ENCODE results near the gene RABGAP1.
"Not testable (repeated sequence)": the region's sequence is repeated elsewhere in the genome, so short reads cannot be mapped to it uniquely, and the experiment has no call there.

Gene RABGAP1

GRCh38 chr9:122940749-122941581 lies at the start of gene RABGAP1:
TSS of gene RABGAP1 (plus strand) at chr9:122941020. CDS start at chr9:122957060, 16,040 bp downstream.
- TF ChIP-seq GATA1 (IDR thresholded peaks at IDR 0.05; ENCODE audit: low read depth, low read length) (no peak), POLR2A (IDR thresholded peaks at IDR 0.05; ENCODE audit: low read length) (peak; percentile 48)
- peak; percentile 99 for DNase-seq

- no peak for DNase-seq
- no peak for TF ChIP-seq GATA1 (IDR thresholded peaks at IDR 0.05; ENCODE audit: low read depth, low read length)
- TF ChIP-seq POLR2A (IDR thresholded peaks at IDR 0.05; ENCODE audit: low read length) = no peak
Measured at GRCh38 chr9:122897969-122898368, 42.9 kb upstream of the RABGAP1 start.

- DNase-seq = no peak
- TF ChIP-seq GATA1 (IDR thresholded peaks at IDR 0.05; ENCODE audit: low read depth, low read length) (no peak), POLR2A (IDR thresholded peaks at IDR 0.05; ENCODE audit: low read length) (no peak)
Measured at GRCh38 chr9:122900791-122901190, 40.0 kb upstream of the RABGAP1 start.

- TF ChIP-seq POLR2A (IDR thresholded peaks at IDR 0.05; ENCODE audit: low read length) = no peak
- TF ChIP-seq GATA1 (IDR thresholded peaks at IDR 0.05; ENCODE audit: low read depth, low read length) = no peak
- peak; percentile 62 to 73 for DNase-seq
Measured at GRCh38 chr9:122904466-122904822, 36.4 kb upstream of the RABGAP1 start.

- DNase-seq = peak; percentile 99
- TF ChIP-seq POLR2A (IDR thresholded peaks at IDR 0.05; ENCODE audit: low read length) (peak; percentile 98), GATA1 (IDR thresholded peaks at IDR 0.05; ENCODE audit: low read depth, low read length) (no peak)
Measured at GRCh38 chr9:122904823-122905710, 35.8 kb upstream of the RABGAP1 start, which contains the start of gene RC3H2. TSS of gene RC3H2 (minus strand) at chr9:122905359. CDS start at chr9:122897509, 7,850 bp downstream.

GRCh38 chr9:122906122-122906521 lies 34.7 kb upstream of the RABGAP1 start:
- not testable (repeated sequence) for DNase-seq

- TF ChIP-seq GATA1 (IDR thresholded peaks at IDR 0.05; ENCODE audit: low read depth, low read length) (no peak), POLR2A (IDR thresholded peaks at IDR 0.05; ENCODE audit: low read length) (no peak)
- no peak for DNase-seq
Measured at GRCh38 chr9:122912671-122912963, 28.2 kb upstream of the RABGAP1 start.

- DNase-seq = peak; percentile 80 to 81
- TF ChIP-seq GATA1 (IDR thresholded peaks at IDR 0.05; ENCODE audit: low read depth, low read length) = no peak
- peak; percentile 88 for TF ChIP-seq POLR2A (IDR thresholded peaks at IDR 0.05; ENCODE audit: low read length)
Measured at GRCh38 chr9:122912964-122913673, 27.7 kb upstream of the RABGAP1 start, which contains the start of gene ZBTB6. TSS of gene ZBTB6 (minus strand) at chr9:122913323. CDS start at chr9:122912072, 1,251 bp downstream.

- TF ChIP-seq POLR2A (IDR thresholded peaks at IDR 0.05; ENCODE audit: low read length) (no peak), GATA1 (IDR thresholded peaks at IDR 0.05; ENCODE audit: low read depth, low read length) (no peak)
- no peak for DNase-seq
Measured at GRCh38 chr9:122918310-122918709, 22.5 kb upstream of the RABGAP1 start.

- TF ChIP-seq POLR2A (IDR thresholded peaks at IDR 0.05; ENCODE audit: low read length) = no peak
- no peak for TF ChIP-seq GATA1 (IDR thresholded peaks at IDR 0.05; ENCODE audit: low read depth, low read length)
- DNase-seq = no peak
Measured at GRCh38 chr9:122922713-122923112, 18.1 kb upstream of the RABGAP1 start.

GRCh38 chr9:122923947-122924346 lies 16.9 kb upstream of the RABGAP1 start:
- TF ChIP-seq GATA1 (IDR thresholded peaks at IDR 0.05; ENCODE audit: low read depth, low read length) (no peak), POLR2A (IDR thresholded peaks at IDR 0.05; ENCODE audit: low read length) (no peak)
- no peak for DNase-seq

- DNase-seq = no peak
- TF ChIP-seq GATA1 (IDR thresholded peaks at IDR 0.05; ENCODE audit: low read depth, low read length) (no peak), POLR2A (IDR thresholded peaks at IDR 0.05; ENCODE audit: low read length) (no peak)
Measured at GRCh38 chr9:122929796-122930354, 10.9 kb upstream of the RABGAP1 start.

GRCh38 chr9:122930541-122931225 lies 10.1 kb upstream of the RABGAP1 start:
- TF ChIP-seq POLR2A (IDR thresholded peaks at IDR 0.05; ENCODE audit: low read length) = no peak
- no peak for TF ChIP-seq GATA1 (IDR thresholded peaks at IDR 0.05; ENCODE audit: low read depth, low read length)
- no peak for DNase-seq

All from erythroblast (primary cell).